Kidney tubule cell (primary cell): Measurements from ENCODE around the gene CASZ1.
A peak's percentile ranks its signal among the peaks of the same experiment; 100 is the strongest.

Experiments used
- DNase-seq: peaks from one replicate; pipeline ENCODE4 v3.0.0-alpha.2; 2018; ENCODE audit warnings: low spot score

CASZ1 gene

GRCh38 chr1:10622910-10623685 is 173.3 kb downstream of the CASZ1 start:
- no peak for DNase-seq

GRCh38 chr1:10621906-10622305 is 174.5 kb downstream of the CASZ1 start:
- no peak for DNase-seq

- DNase-seq: no peak
These were observed 175.7 kb downstream of the CASZ1 start for GRCh38 chr1:10620776-10621175.

- DNase-seq: no peak
These were observed 178.2 kb downstream of the CASZ1 start for GRCh38 chr1:10617931-10618885.

- DNase-seq: no peak
These were observed 179.1 kb downstream of the CASZ1 start for GRCh38 chr1:10617318-10617717.

- DNase-seq: no peak
These were observed 179.8 kb downstream of the CASZ1 start for GRCh38 chr1:10616696-10617095.

- DNase-seq: no peak
These were observed 180.3 kb downstream of the CASZ1 start for GRCh38 chr1:10615932-10616671.

GRCh38 chr1:10615332-10615731 is 181.1 kb downstream of the CASZ1 start:
- no peak for DNase-seq

- DNase-seq: no peak
These were observed 181.8 kb downstream of the CASZ1 start for GRCh38 chr1:10614377-10615225.

GRCh38 chr1:10613861-10614260 is 182.6 kb downstream of the CASZ1 start:
- no peak for DNase-seq

- no peak for DNase-seq
These were observed 183.1 kb downstream of the CASZ1 start for GRCh38 chr1:10613340-10613739.

- no peak for DNase-seq
These were observed 183.8 kb downstream of the CASZ1 start for GRCh38 chr1:10612436-10613160.

- no peak for DNase-seq
These were observed 185.4 kb downstream of the CASZ1 start for GRCh38 chr1:10610901-10611600.

GRCh38 chr1:10608690-10609089 is 187.8 kb downstream of the CASZ1 start:
- DNase-seq: no peak

- DNase-seq: no peak
These were observed 189.2 kb downstream of the CASZ1 start for GRCh38 chr1:10607228-10607627.

GRCh38 chr1:10606064-10606463 is 190.4 kb downstream of the CASZ1 start:
- peak; percentile 84 for DNase-seq

GRCh38 chr1:10604966-10605365 is 191.5 kb downstream of the CASZ1 start:
- no peak for DNase-seq

- DNase-seq: no peak
These were observed 193.5 kb downstream of the CASZ1 start for GRCh38 chr1:10602936-10603335.

- DNase-seq: peak; percentile 47
These were observed 194.9 kb downstream of the CASZ1 start for GRCh38 chr1:10601342-10602070.
